ENCODE data around the gene TAS1R3.

- TF ChIP-seq FOXM1 (IDR thresholded peaks at IDR 0.05; ENCODE audit: borderline replicate concordance, low read depth) = no peak
- TF ChIP-seq CREB1 (IDR thresholded peaks at IDR 0.05; ENCODE audit: low read depth) = no peak
- no peak for TF ChIP-seq RAD21 (IDR thresholded peaks at IDR 0.05; ENCODE audit: low read depth)
- no peak for TF ChIP-seq TAF1 (IDR thresholded peaks at IDR 0.05; ENCODE audit: low read depth)
- TF ChIP-seq CEBPB (IDR thresholded peaks at IDR 0.05) = no peak
- no peak for TF ChIP-seq TEAD4 (IDR thresholded peaks at IDR 0.05)
- no peak for TF ChIP-seq REST (IDR thresholded peaks at IDR 0.05; ENCODE audit: low read depth)
- TF ChIP-seq MAX (IDR thresholded peaks at IDR 0.05) = no peak
- TF ChIP-seq USF1 (IDR thresholded peaks at IDR 0.05) = no peak
- no peak for TF ChIP-seq EP300 (IDR thresholded peaks at IDR 0.05; ENCODE audit: borderline replicate concordance)
- TF ChIP-seq YY1 (IDR thresholded peaks at IDR 0.05; ENCODE audit: low read depth) = no peak
- no peak for TF ChIP-seq ZBTB7A (IDR thresholded peaks at IDR 0.05; ENCODE audit: low read depth)
- TF ChIP-seq EGR1 (IDR thresholded peaks at IDR 0.05) = no peak
- no peak for TF ChIP-seq NFIC (IDR thresholded peaks at IDR 0.05)
Measured at GRCh38 chr1:1340185-1340584, 9.1 kb downstream of the TAS1R3 start.
